HG03097 (cell line): ENCODE results near the gene C1QTNF12.

Source experiments
- ATAC-seq: cut with Tn5 transposase; IDR thresholded peaks from one replicate; pipeline ENCODE4 v1.9.1; 2021; ENCODE audit not compliant: unreplicated experiment, low FRiP score

C1QTNF12 gene

GRCh38 chr1:1216770-1217620 lies 29.5 kb downstream of the C1QTNF12 start:
- no peak for ATAC-seq

- ATAC-seq: no peak
These were observed 30.5 kb downstream of the C1QTNF12 start for GRCh38 chr1:1215881-1216605.

- ATAC-seq: no peak
These were observed 31.3 kb downstream of the C1QTNF12 start for GRCh38 chr1:1215080-1215676.

GRCh38 chr1:1213345-1214265 lies 32.9 kb downstream of the C1QTNF12 start, which contains the start of gene TNFRSF4:
Gene TNFRSF4, minus strand, starts transcription at chr1:1214153. Its CDS starts 26 bp downstream, at chr1:1214127.
- ATAC-seq: no peak

- ATAC-seq: no peak
These were observed 33.7 kb downstream of the C1QTNF12 start for GRCh38 chr1:1212780-1213344.

GRCh38 chr1:1211541-1212441 lies 34.7 kb downstream of the C1QTNF12 start:
- ATAC-seq: no peak

- no peak for ATAC-seq
These were observed 35.6 kb downstream of the C1QTNF12 start for GRCh38 chr1:1210726-1211540.

- ATAC-seq: no peak
These were observed 37.6 kb downstream of the C1QTNF12 start for GRCh38 chr1:1208713-1209433.

GRCh38 chr1:1207571-1207892 lies 39.0 kb downstream of the C1QTNF12 start:
- ATAC-seq: no peak

GRCh38 chr1:1206966-1207531 lies 39.5 kb downstream of the C1QTNF12 start:
- no peak for ATAC-seq

GRCh38 chr1:1206376-1206965 lies 40.1 kb downstream of the C1QTNF12 start, which contains the start of gene TNFRSF18:
Gene TNFRSF18, minus strand, starts transcription at chr1:1206592. Its CDS starts 21 bp downstream, at chr1:1206571.
- ATAC-seq: no peak

- ATAC-seq: no peak
These were observed 40.6 kb downstream of the C1QTNF12 start for GRCh38 chr1:1205769-1206375.

GRCh38 chr1:1204998-1205768 lies 41.3 kb downstream of the C1QTNF12 start:
- no peak for ATAC-seq

GRCh38 chr1:1204425-1204920 lies 42.0 kb downstream of the C1QTNF12 start:
- no peak for ATAC-seq
